ENCODE results near the gene COPG1. TPM values are rescaled to one million over a fixed set of nuclear protein-coding genes. Genes with fewer than 3 reads are reported as not detected.
A peak's percentile ranks its signal among the peaks of the same experiment; 100 is the strongest.
"Not testable (repeated sequence)": the region's sequence is repeated elsewhere in the genome, so short reads cannot be mapped to it uniquely, and the experiment has no call there.

The COPG1 gene, protein sequence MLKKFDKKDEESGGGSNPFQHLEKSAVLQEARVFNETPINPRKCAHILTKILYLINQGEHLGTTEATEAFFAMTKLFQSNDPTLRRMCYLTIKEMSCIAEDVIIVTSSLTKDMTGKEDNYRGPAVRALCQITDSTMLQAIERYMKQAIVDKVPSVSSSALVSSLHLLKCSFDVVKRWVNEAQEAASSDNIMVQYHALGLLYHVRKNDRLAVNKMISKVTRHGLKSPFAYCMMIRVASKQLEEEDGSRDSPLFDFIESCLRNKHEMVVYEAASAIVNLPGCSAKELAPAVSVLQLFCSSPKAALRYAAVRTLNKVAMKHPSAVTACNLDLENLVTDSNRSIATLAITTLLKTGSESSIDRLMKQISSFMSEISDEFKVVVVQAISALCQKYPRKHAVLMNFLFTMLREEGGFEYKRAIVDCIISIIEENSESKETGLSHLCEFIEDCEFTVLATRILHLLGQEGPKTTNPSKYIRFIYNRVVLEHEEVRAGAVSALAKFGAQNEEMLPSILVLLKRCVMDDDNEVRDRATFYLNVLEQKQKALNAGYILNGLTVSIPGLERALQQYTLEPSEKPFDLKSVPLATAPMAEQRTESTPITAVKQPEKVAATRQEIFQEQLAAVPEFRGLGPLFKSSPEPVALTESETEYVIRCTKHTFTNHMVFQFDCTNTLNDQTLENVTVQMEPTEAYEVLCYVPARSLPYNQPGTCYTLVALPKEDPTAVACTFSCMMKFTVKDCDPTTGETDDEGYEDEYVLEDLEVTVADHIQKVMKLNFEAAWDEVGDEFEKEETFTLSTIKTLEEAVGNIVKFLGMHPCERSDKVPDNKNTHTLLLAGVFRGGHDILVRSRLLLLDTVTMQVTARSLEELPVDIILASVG
- total RNA-seq (2014; rRNA removed; shearing (Covaris generic)) = 205 and 216 TPM in 2 replicates
- 191 and 228 TPM in 2 replicates for polyA plus RNA-seq (2015; cell fraction: cytosol; rRNA removed)
- polyA plus RNA-seq (2015; cell fraction: nucleus; rRNA removed) = 207 and 242 TPM in 2 replicates

DNA sequence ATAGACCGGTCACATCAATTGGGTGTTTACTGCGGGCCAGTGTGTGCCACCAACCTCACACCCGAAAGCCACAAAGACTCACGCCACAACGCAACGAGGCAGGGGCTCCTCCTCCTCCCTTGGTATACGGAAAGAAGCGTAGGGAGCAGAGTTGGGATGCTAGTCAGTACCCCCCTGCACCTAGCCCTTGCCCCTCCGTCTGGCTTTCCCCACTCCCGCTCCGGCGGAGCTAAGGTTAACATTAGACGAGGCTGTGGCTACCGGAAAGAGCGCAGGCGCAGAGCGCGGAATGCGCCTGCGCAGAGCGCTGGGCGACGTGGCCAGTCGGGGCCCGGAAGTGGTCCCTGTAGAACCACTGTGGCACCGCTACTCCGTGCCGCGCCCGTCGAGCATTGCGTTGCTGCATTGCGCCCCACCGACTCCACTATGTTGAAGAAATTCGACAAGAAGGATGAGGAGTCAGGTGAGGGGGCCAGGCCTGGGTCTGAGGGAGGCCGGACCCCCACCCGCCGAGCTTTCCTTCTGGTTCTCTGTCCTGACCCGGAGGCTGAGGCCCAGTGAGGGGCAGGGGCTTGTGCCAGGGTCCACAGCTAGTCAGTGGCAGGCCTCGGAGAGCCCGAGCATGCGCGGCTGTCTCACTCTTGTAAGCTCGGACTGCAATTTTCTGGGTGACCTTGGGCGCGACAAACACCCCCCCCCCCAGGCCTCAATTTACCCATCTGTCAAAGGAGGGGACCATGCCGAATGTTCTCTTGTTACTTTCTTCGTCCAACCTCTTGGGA is at the start of gene COPG1:
COPG1 (plus strand) TSS at position 323 of the 782 bp plus-strand sequence; CDS start at position 427, 104 bp downstream.
- in situ Hi-C loops (cut with HindIII; ENCODE audit: low pct_unique_long_range_greater_than_20kb, low sequenced_read_pairs) = no loop called here
- DNase-seq (ENCODE audit: low read depth, low spot score) = peak; percentile 90

GRCh38 chr3:129204473-129204872 is 44.9 kb upstream of the COPG1 start:
- in situ Hi-C loops (cut with HindIII; ENCODE audit: low pct_unique_long_range_greater_than_20kb, low sequenced_read_pairs) = no loop called here
- no peak for DNase-seq (ENCODE audit: low read depth, low spot score)

- no peak for DNase-seq (ENCODE audit: low read depth, low spot score)
- in situ Hi-C loops (cut with HindIII; ENCODE audit: low pct_unique_long_range_greater_than_20kb, low sequenced_read_pairs) = no loop called here
These were observed 44.1 kb upstream of the COPG1 start for GRCh38 chr3:129205109-129205832.

DNA sequence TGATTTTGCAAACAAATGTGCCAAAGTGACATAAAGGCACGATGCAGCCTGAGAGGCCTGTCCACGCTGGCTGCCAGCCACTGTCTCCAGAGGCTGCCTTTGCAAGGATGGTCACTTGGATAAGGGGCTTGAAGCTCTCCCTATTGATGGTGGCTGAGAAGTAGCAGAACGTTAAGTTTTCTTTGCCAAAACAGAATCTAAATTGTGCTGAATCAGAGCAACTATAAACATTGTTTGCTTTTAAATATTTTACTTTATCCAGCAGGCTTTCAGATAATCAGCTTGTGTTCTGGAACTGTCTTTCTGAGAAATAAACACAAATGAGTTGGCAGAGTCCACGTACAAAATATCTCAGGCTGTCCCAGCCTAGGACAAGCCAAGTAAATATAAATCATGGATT is 41.9 kb upstream of the COPG1 start:
- DNase-seq (ENCODE audit: low read depth, low spot score) = no peak
- in situ Hi-C loops (cut with HindIII; ENCODE audit: low pct_unique_long_range_greater_than_20kb, low sequenced_read_pairs) = no loop called here

DNA sequence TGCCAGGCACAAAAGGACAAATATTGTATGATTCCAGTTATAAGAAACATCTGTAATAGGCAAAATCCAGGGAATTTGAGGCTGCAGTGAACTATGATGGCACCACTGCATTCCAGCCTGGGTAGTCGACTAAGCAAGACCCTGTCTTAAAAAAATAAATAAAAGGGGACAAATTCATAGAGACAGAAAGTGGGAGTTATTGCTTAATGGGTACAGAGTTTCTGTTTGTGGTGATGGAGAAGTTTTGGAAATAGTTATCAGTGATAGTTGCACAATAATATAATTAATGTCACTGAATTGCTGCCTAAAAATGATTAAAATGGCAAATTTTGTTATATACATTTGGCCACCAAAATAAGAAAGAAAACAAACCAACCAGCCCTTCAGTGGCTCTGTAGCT is 38.1 kb upstream of the COPG1 start:
- no peak for DNase-seq (ENCODE audit: low read depth, low spot score)
- in situ Hi-C loops (cut with HindIII; ENCODE audit: low pct_unique_long_range_greater_than_20kb, low sequenced_read_pairs) = no loop called here

DNA sequence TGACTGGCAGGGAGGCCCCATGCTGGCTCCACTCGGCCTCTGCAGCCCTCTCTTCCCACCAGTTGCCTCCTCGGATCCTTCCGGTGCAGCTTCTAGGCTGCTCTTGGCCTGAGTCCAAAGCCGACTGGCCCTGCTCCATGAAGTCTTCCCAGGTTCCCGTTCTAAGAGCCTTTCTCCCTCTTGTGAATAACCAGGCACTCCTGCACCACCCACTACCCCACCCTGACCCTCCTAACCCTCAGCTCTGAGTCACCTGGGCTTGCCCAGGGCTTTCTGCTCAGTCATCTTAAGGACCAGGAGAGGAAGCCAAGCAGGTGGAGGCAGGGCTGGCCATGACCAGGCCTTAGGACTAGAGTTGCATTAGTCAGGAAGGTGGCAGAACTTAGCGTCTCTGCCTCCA is 37.6 kb upstream of the COPG1 start:
- in situ Hi-C loops (cut with HindIII; ENCODE audit: low pct_unique_long_range_greater_than_20kb, low sequenced_read_pairs) = no loop called here

DNA sequence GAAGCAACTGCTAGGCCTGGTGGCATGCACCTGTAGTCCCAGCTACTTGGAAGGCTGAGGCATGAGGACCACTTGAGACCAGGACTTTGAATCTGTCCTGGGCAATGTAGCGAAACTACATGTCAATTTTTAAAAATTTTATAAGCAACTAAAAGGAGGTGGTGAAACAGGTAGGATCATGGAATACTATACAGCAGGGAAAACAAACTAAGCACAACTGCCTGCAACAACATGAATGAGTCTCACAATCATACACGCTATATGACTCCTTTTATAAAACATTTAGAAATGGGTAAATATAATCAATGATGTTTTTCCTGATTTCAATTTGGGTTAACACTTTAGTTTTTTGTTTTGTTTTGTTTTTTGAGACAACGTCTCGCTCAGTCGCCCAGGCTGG is 36.2 kb upstream of the COPG1 start:
- no peak for DNase-seq (ENCODE audit: low read depth, low spot score)

More for the DNA sequence above, 37.6 kb upstream of the COPG1 start:
- DNase-seq (ENCODE audit: low read depth, low spot score) = peak; percentile 57

DNA sequence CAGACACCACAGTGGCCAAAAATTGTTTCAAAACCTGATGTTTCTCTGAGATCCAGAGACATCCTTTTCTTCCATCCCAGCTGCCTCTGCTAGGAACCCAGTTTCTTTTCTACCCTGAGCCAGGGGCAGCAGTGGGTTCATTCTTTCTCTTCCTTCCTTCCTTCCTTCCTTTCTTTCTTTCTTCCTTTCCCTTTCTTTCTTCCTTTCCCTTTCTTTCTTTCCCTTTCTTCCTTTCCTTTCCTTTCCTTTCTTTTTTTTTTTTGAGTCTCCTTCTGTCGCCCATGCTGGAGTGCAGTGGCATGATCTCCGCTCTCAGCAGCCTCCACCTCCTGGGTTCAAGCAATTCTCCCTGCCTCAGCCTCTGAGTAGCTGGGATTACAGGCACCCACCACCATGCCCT is 30.7 kb upstream of the COPG1 start:
- in situ Hi-C loops (cut with HindIII; ENCODE audit: low pct_unique_long_range_greater_than_20kb, low sequenced_read_pairs) = no loop called here
- DNase-seq (ENCODE audit: low read depth, low spot score) = no peak

More for the DNA sequence above, 36.2 kb upstream of the COPG1 start:
- in situ Hi-C loops (cut with HindIII; ENCODE audit: low pct_unique_long_range_greater_than_20kb, low sequenced_read_pairs) = no loop called here

DNA sequence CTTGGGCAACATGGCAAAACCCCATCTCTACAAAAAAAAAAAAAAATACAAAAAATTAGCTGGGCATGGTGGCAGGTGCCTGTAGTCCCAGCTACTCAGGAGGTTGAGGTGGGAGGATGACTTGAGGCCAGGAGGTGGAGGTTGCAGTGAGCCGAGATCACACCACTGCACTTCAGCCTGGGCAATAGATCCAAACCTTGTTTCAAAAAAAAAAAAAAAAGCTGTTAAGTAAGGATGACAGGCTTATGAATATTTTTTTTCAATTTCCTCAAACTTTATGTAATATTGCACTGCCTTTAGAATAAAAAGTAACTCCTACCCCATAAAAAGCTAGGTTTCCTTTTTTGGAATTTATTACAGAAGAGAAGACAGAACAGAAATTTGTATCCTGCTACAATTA is 25.0 kb upstream of the COPG1 start:
- in situ Hi-C loops (cut with HindIII; ENCODE audit: low pct_unique_long_range_greater_than_20kb, low sequenced_read_pairs); DNase-seq (ENCODE audit: low read depth, low spot score): not testable (repeated sequence)

GRCh38 chr3:129224984-129225393 is 24.4 kb upstream of the COPG1 start:
- in situ Hi-C loops (cut with HindIII; ENCODE audit: low pct_unique_long_range_greater_than_20kb, low sequenced_read_pairs) = no loop called here
- peak; percentile 85 for DNase-seq (ENCODE audit: low read depth, low spot score)

DNA sequence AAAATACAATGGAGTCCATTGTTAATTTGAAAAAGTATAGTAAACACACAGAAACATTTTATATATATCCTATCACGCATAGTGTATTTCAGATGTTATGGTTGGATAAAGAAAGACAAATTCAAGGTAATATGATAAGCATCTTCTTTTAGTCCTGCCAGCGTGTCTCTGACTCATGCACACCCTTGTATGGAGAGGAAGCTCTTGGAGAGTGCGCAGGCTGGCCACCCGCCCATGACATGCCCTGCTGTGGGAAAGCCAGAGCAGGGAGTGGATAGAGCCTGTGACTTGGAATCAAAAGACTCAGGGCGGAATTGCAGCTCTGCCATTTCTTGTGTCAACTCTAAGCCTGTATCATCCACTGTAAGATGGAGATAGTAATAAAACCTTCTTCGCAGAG is 23.0 kb upstream of the COPG1 start:
- peak; percentile 87 for DNase-seq (ENCODE audit: low read depth, low spot score)
- in situ Hi-C loops (cut with HindIII; ENCODE audit: low pct_unique_long_range_greater_than_20kb, low sequenced_read_pairs) = no loop called here

DNA sequence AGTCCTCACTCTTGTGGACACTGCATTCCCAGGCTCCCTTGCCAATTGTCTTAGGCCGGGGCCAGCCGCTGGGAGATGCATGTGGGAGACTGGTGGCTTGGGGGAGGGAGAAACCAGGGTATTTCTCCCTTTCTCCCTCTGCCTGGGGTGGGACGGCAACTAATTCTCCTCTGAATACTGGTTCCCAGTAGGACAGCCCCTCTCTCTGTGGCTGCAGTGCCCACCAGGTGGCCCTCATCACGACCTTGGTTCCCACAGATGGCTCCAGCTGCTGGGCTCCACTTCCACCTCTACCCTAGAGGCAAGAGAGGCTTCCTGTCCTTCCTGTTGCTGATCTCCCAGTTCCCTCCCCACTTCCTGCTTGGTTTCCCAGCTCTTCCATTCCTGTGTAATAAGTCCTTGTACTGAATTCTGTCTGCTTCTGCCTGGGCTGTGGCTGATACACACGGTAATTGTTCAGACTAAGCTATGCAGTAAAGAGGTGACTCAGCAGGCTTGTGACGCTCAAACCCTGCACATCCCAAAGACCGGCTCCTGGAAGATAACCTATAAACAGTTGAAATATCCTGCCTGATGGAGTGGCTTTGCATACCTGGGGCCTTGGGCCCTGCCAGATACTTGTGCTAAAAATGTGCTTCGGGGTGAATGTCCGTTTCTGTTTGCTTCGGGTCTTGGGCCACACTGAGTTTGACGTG is 20.4 kb upstream of the COPG1 start:
- peak; percentile 69 for DNase-seq (ENCODE audit: low read depth, low spot score)
- in situ Hi-C loops (cut with HindIII; ENCODE audit: low pct_unique_long_range_greater_than_20kb, low sequenced_read_pairs) = no loop called here

- in situ Hi-C loops (cut with HindIII; ENCODE audit: low pct_unique_long_range_greater_than_20kb, low sequenced_read_pairs) = no loop called here
- peak; percentile 74 for DNase-seq (ENCODE audit: low read depth, low spot score)
These were observed 18.9 kb upstream of the COPG1 start for GRCh38 chr3:129230311-129231019.

DNA sequence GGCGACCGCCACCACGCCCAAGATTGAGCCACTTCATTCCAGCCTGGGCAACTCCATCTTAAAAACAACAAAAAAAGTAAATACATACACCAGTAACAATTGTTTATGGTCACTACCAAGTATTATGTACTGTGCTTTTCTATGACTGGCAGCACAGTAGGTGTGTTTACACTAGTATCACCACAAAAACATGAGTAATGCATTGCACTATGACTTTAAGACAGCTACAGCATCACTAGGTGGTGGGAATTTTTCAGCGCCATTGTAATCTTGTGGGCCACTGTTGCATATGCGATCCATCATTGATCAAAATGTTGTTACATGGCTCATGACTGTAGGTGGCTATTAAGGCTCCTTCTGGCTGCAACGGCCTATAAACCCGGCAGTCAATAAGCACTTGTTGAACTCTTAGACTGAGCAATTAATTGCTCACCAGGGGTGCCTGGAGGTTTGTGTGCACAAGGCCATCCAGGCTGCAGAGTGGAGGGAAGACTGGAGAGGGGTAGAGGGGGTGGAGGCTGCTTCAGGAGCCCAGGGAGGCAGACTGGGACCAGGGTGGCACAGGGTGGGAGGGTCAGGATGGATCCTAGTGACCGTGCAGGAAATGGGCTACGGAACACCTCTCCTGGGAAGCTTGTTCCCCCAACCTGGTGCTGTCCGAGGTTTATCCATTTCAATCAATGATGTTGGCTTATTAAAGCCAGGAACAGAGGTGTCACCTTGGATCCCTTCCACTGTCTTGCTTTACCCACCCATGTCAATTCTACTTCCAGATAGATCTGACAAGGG is 17.9 kb upstream of the COPG1 start:
- DNase-seq (ENCODE audit: low read depth, low spot score) = no peak
- in situ Hi-C loops (cut with HindIII; ENCODE audit: low pct_unique_long_range_greater_than_20kb, low sequenced_read_pairs) = no loop called here

- in situ Hi-C loops (cut with HindIII; ENCODE audit: low pct_unique_long_range_greater_than_20kb, low sequenced_read_pairs) = no loop called here
- DNase-seq (ENCODE audit: low read depth, low spot score) = no peak
These were observed 15.9 kb upstream of the COPG1 start for GRCh38 chr3:129233538-129233937.
